Measurements from ENCODE around the gene CRAT. TPM values are rescaled to one million over a fixed set of nuclear protein-coding genes. Genes with fewer than 3 reads are reported as not detected.
A peak's percentile ranks its signal among the peaks of the same experiment; 100 is the strongest.

Gene CRAT
- 10 to 100 TPM; 17.3 to 18.2 TPM for total RNA-seq

GRCh38 chr9:129110740-129111527 is at the start of gene CRAT, which contains the start of gene PTPA:
TSS of gene CRAT (minus strand) at chr9:129110793. CDS start at chr9:129110509, 284 bp downstream.
TSS of gene PTPA (plus strand) at chr9:129111415. CDS start at chr9:129111601, 186 bp downstream.
- no peaks in the 10 kb centered on the region for H3K27me3 Mint-ChIP-seq
- H3K4me3 Mint-ChIP-seq, result peak within 1 kb of the TSS; percentile 96
- H3K36me3 Mint-ChIP-seq (ENCODE audit: low read depth), result peaks cover 3% of the 10 kb centered on the region
- H3K9me3 Mint-ChIP-seq, result no peaks in the 10 kb centered on the region
- H3K27ac Mint-ChIP-seq, result peak within 1 kb of the TSS; percentile 94
- CTCF ChIA-PET, result interaction anchor here (0.5 to 1.6 kb wide), 5 partner anchors 8 to 894 kb away, joined by 3 to 9 read pairs (median 3); partner anchors contain the start of gene NTMT1
- DNase-seq, result peak; percentile 97
- H3K4me1 Mint-ChIP-seq, result peaks cover 39% of the 10 kb centered on the region
- POLR2A ChIA-PET, result interaction anchor here (1.0 to 1.7 kb wide), 12 partner anchors 10 to 531 kb away, joined by 3 to 9 read pairs (median 4); partner anchors contain the start of genes ASB6, DOLPP1, MIGA2 and NTMT1

GRCh38 chr9:129156163-129156562 is 45.6 kb upstream of the CRAT start:
- ChIA-PET POLR2A (no interaction called here), CTCF (interaction anchor here (1.2 to 1.6 kb wide), 3 partner anchors 13 to 16 kb away, joined by 3 to 7 read pairs (median 4); no protein-coding TSS in a partner anchor)
- DNase-seq, result no peak
- no peaks in the 10 kb centered on the region for H3K27me3 Mint-ChIP-seq
- H3K9me3 Mint-ChIP-seq, result no peaks in the 10 kb centered on the region
- H3K4me3 Mint-ChIP-seq, result no peak overlapping the region
- H3K4me1 Mint-ChIP-seq, result no peaks in the 10 kb centered on the region
- peaks cover 11% of the 10 kb centered on the region for H3K36me3 Mint-ChIP-seq (ENCODE audit: low read depth)
- no peak overlapping the region for H3K27ac Mint-ChIP-seq

GRCh38 chr9:129154866-129155477 is 44.4 kb upstream of the CRAT start:
- no peak overlapping the region for H3K27ac Mint-ChIP-seq
- DNase-seq, result no peak
- no peak overlapping the region for H3K4me3 Mint-ChIP-seq
- no peaks in the 10 kb centered on the region for H3K27me3 Mint-ChIP-seq
- H3K9me3 Mint-ChIP-seq, result no peaks in the 10 kb centered on the region
- CTCF ChIA-PET, result no interaction called here
- POLR2A ChIA-PET, result no interaction called here
- H3K4me1 Mint-ChIP-seq, result peaks cover under 1% of the 10 kb centered on the region
- peaks cover 11% of the 10 kb centered on the region for H3K36me3 Mint-ChIP-seq (ENCODE audit: low read depth)

GRCh38 chr9:129151469-129151868 is 40.9 kb upstream of the CRAT start:
- Mint-ChIP-seq H3K4me3 (no peak overlapping the region), H3K9me3 (no peaks in the 10 kb centered on the region), H3K4me1 (peaks cover 10% of the 10 kb centered on the region), H3K36me3 (ENCODE audit: low read depth) (peaks cover 17% of the 10 kb centered on the region), H3K27ac (no peak overlapping the region), H3K27me3 (no peaks in the 10 kb centered on the region)
- ChIA-PET CTCF (interaction anchor here (0.7 to 2.2 kb wide), 2 partner anchors 8 to 20 kb away, joined by 4 to 9 read pairs; no protein-coding TSS in a partner anchor), POLR2A (no interaction called here)
- DNase-seq, result no peak

- ChIA-PET POLR2A (no interaction called here), CTCF (interaction anchor here (0.7 to 2.2 kb wide), 2 partner anchors 8 to 19 kb away, joined by 4 to 9 read pairs; no protein-coding TSS in a partner anchor)
- H3K27me3 Mint-ChIP-seq, result no peaks in the 10 kb centered on the region
- no peak overlapping the region for H3K27ac Mint-ChIP-seq
- H3K4me3 Mint-ChIP-seq, result no peak overlapping the region
- H3K4me1 Mint-ChIP-seq, result peaks cover 10% of the 10 kb centered on the region
- no peaks in the 10 kb centered on the region for H3K9me3 Mint-ChIP-seq
- peaks cover 17% of the 10 kb centered on the region for H3K36me3 Mint-ChIP-seq (ENCODE audit: low read depth)
- no peak for DNase-seq
These were observed 40.1 kb upstream of the CRAT start for GRCh38 chr9:129150672-129151211.

GRCh38 chr9:129150122-129150521 is 39.5 kb upstream of the CRAT start:
- H3K27me3 Mint-ChIP-seq, result no peaks in the 10 kb centered on the region
- H3K27ac Mint-ChIP-seq, result no peak overlapping the region
- ChIA-PET POLR2A (no interaction called here), CTCF (interaction anchor here (1.8 to 2.8 kb wide), 2 partner anchors 10 to 18 kb away, joined by 8 to 11 read pairs; no protein-coding TSS in a partner anchor)
- H3K9me3 Mint-ChIP-seq, result no peaks in the 10 kb centered on the region
- peaks cover 15% of the 10 kb centered on the region for H3K36me3 Mint-ChIP-seq (ENCODE audit: low read depth)
- H3K4me3 Mint-ChIP-seq, result no peak overlapping the region
- DNase-seq, result no peak
- peaks cover 10% of the 10 kb centered on the region for H3K4me1 Mint-ChIP-seq

- Mint-ChIP-seq H3K9me3 (no peaks in the 10 kb centered on the region), H3K36me3 (ENCODE audit: low read depth) (peaks cover 15% of the 10 kb centered on the region), H3K27ac (peak overlapping the region; percentile 51), H3K4me3 (no peak overlapping the region), H3K27me3 (no peaks in the 10 kb centered on the region), H3K4me1 (peaks cover 10% of the 10 kb centered on the region)
- ChIA-PET POLR2A (interaction anchor here (1.0 kb wide), 1 partner anchor 9 kb away, joined by 4 read pairs; no protein-coding TSS in a partner anchor), CTCF (interaction anchor here (1.8 to 2.8 kb wide), 2 partner anchors 9 to 18 kb away, joined by 8 to 11 read pairs; no protein-coding TSS in a partner anchor)
- DNase-seq, result no peak
These were observed 38.8 kb upstream of the CRAT start for GRCh38 chr9:129149442-129149841.

GRCh38 chr9:129148463-129149204 is 38.0 kb upstream of the CRAT start:
- H3K9me3 Mint-ChIP-seq, result no peaks in the 10 kb centered on the region
- peaks cover 21% of the 10 kb centered on the region for H3K36me3 Mint-ChIP-seq (ENCODE audit: low read depth)
- H3K27me3 Mint-ChIP-seq, result no peaks in the 10 kb centered on the region
- ChIA-PET POLR2A (interaction anchor here (1.0 kb wide), 1 partner anchor 8 kb away, joined by 4 read pairs; no protein-coding TSS in a partner anchor), CTCF (interaction anchor here (1.8 to 2.8 kb wide), 2 partner anchors 8 to 17 kb away, joined by 8 to 11 read pairs; no protein-coding TSS in a partner anchor)
- H3K27ac Mint-ChIP-seq, result no peak overlapping the region
- no peak for DNase-seq
- no peak overlapping the region for H3K4me3 Mint-ChIP-seq
- H3K4me1 Mint-ChIP-seq, result peaks cover 10% of the 10 kb centered on the region

GRCh38 chr9:129146441-129146941 is 35.9 kb upstream of the CRAT start:
- no peaks in the 10 kb centered on the region for H3K9me3 Mint-ChIP-seq
- no peak overlapping the region for H3K27ac Mint-ChIP-seq
- H3K36me3 Mint-ChIP-seq (ENCODE audit: low read depth), result peaks cover 20% of the 10 kb centered on the region
- ChIA-PET POLR2A (no interaction called here), CTCF (no interaction called here)
- DNase-seq, result no peak
- no peak overlapping the region for H3K4me3 Mint-ChIP-seq
- peaks cover 24% of the 10 kb centered on the region for H3K4me1 Mint-ChIP-seq
- H3K27me3 Mint-ChIP-seq, result no peaks in the 10 kb centered on the region

GRCh38 chr9:129145841-129146292 is 35.3 kb upstream of the CRAT start:
- Mint-ChIP-seq H3K4me1 (peaks cover 30% of the 10 kb centered on the region), H3K36me3 (ENCODE audit: low read depth) (peaks cover 16% of the 10 kb centered on the region), H3K27ac (no peak overlapping the region), H3K4me3 (no peak overlapping the region), H3K27me3 (no peaks in the 10 kb centered on the region), H3K9me3 (no peaks in the 10 kb centered on the region)
- ChIA-PET CTCF (interaction anchor here (4.8 kb wide), 1 partner anchor 14 kb away, joined by 77 read pairs; no protein-coding TSS in a partner anchor), POLR2A (no interaction called here)
- no peak for DNase-seq

GRCh38 chr9:129145316-129145715 is 34.7 kb upstream of the CRAT start:
- DNase-seq, result no peak
- H3K4me1 Mint-ChIP-seq, result peaks cover 35% of the 10 kb centered on the region
- ChIA-PET POLR2A (no interaction called here), CTCF (interaction anchor here (4.8 kb wide), 1 partner anchor 13 kb away, joined by 77 read pairs; no protein-coding TSS in a partner anchor)
- H3K27ac Mint-ChIP-seq, result no peak overlapping the region
- H3K4me3 Mint-ChIP-seq, result no peak overlapping the region
- no peaks in the 10 kb centered on the region for H3K27me3 Mint-ChIP-seq
- no peaks in the 10 kb centered on the region for H3K9me3 Mint-ChIP-seq
- peaks cover 16% of the 10 kb centered on the region for H3K36me3 Mint-ChIP-seq (ENCODE audit: low read depth)
